Measurements from ENCODE around the gene EVA1C. TPM values are rescaled to one million over a fixed set of nuclear protein-coding genes. Genes with fewer than 3 reads are reported as not detected.
"Not testable (repeated sequence)": the region's sequence is repeated elsewhere in the genome, so short reads cannot be mapped to it uniquely, and the experiment has no call there.

EVA1C gene
- total and polyA plus RNA-seq, 9 donors = 1.3 to 2.9 (median 2.0) TPM

GRCh38 chr21:32423320-32424190 lies 11.0 kb downstream of the EVA1C start:
- 94% methylated on average over 3 of the region's 9 CpGs for WGBS (ENCODE audit: insufficient coverage)
- Histone ChIP-seq H3K27ac (ENCODE audit: low read length) (no peak overlapping the region), H3K4me3 (ENCODE audit: low read length) (no peak overlapping the region), H3K4me1 (ENCODE audit: control insufficient read depth, insufficient read depth, low read length) (no peaks in the 10 kb centered on the region), H3K9me3 (replicated peaks; ENCODE audit: control insufficient read depth, low read depth, low read length) (peaks cover 5% of the 10 kb centered on the region), H3K27me3 (ENCODE audit: control insufficient read depth, insufficient read depth, low read length) (no peaks in the 10 kb centered on the region), H3K36me3 (ENCODE audit: control insufficient read depth, insufficient read depth, low read length) (no peaks in the 10 kb centered on the region)
- DNase-seq = no peak

- WGBS (ENCODE audit: insufficient coverage) = no CpG with 5 or more reads among the region's 2 CpGs
- no peaks in the 10 kb centered on the region for H3K36me3 ChIP-seq (ENCODE audit: control insufficient read depth, insufficient read depth, low read length)
- DNase-seq = no peak
- H3K9me3 ChIP-seq (replicated peaks; ENCODE audit: control insufficient read depth, low read depth, low read length) = peaks cover 5% of the 10 kb centered on the region
- H3K4me3 ChIP-seq (ENCODE audit: low read length) = no peak overlapping the region
- H3K27ac ChIP-seq (ENCODE audit: low read length) = no peak overlapping the region
- no peaks in the 10 kb centered on the region for H3K4me1 ChIP-seq (ENCODE audit: control insufficient read depth, insufficient read depth, low read length)
- no peaks in the 10 kb centered on the region for H3K27me3 ChIP-seq (ENCODE audit: control insufficient read depth, insufficient read depth, low read length)
Observed at GRCh38 chr21:32424191-32424535, 11.7 kb downstream of the EVA1C start.

GRCh38 chr21:32424674-32425073 lies 12.2 kb downstream of the EVA1C start:
- no peaks in the 10 kb centered on the region for H3K36me3 ChIP-seq (ENCODE audit: control insufficient read depth, insufficient read depth, low read length)
- H3K27ac ChIP-seq (ENCODE audit: low read length) = no peak overlapping the region
- no peaks in the 10 kb centered on the region for H3K27me3 ChIP-seq (ENCODE audit: control insufficient read depth, insufficient read depth, low read length)
- no peak overlapping the region for H3K4me3 ChIP-seq (ENCODE audit: low read length)
- no peaks in the 10 kb centered on the region for H3K4me1 ChIP-seq (ENCODE audit: control insufficient read depth, insufficient read depth, low read length)
- WGBS (ENCODE audit: insufficient coverage) = 100% methylated on average over 2 of the region's 5 CpGs
- peaks cover 5% of the 10 kb centered on the region for H3K9me3 ChIP-seq (replicated peaks; ENCODE audit: control insufficient read depth, low read depth, low read length)
- DNase-seq = no peak

GRCh38 chr21:32425628-32426027 lies 13.1 kb downstream of the EVA1C start:
- WGBS (ENCODE audit: insufficient coverage) = 77% methylated on average over 4 of the region's 4 CpGs
- DNase-seq = no peak
- peaks cover 5% of the 10 kb centered on the region for H3K9me3 ChIP-seq (replicated peaks; ENCODE audit: control insufficient read depth, low read depth, low read length)
- no peaks in the 10 kb centered on the region for H3K4me1 ChIP-seq (ENCODE audit: control insufficient read depth, insufficient read depth, low read length)
- no peak overlapping the region for H3K27ac ChIP-seq (ENCODE audit: low read length)
- no peaks in the 10 kb centered on the region for H3K27me3 ChIP-seq (ENCODE audit: control insufficient read depth, insufficient read depth, low read length)
- no peak overlapping the region for H3K4me3 ChIP-seq (ENCODE audit: low read length)
- H3K36me3 ChIP-seq (ENCODE audit: control insufficient read depth, insufficient read depth, low read length) = no peaks in the 10 kb centered on the region

- no peaks in the 10 kb centered on the region for H3K4me1 ChIP-seq (ENCODE audit: control insufficient read depth, insufficient read depth, low read length)
- H3K36me3 ChIP-seq (ENCODE audit: control insufficient read depth, insufficient read depth, low read length) = no peaks in the 10 kb centered on the region
- WGBS (ENCODE audit: insufficient coverage) = no CpG with 5 or more reads among the region's 5 CpGs
- no peak for DNase-seq
- no peak overlapping the region for H3K4me3 ChIP-seq (ENCODE audit: low read length)
- H3K9me3 ChIP-seq (replicated peaks; ENCODE audit: control insufficient read depth, low read depth, low read length) = peaks cover 5% of the 10 kb centered on the region
- H3K27me3 ChIP-seq (ENCODE audit: control insufficient read depth, insufficient read depth, low read length) = no peaks in the 10 kb centered on the region
- H3K27ac ChIP-seq (ENCODE audit: low read length) = no peak overlapping the region
Observed at GRCh38 chr21:32426066-32426465, 13.6 kb downstream of the EVA1C start.

GRCh38 chr21:32426592-32427051 lies 14.1 kb downstream of the EVA1C start:
- Histone ChIP-seq H3K27ac (ENCODE audit: low read length) (no peak overlapping the region), H3K9me3 (replicated peaks; ENCODE audit: control insufficient read depth, low read depth, low read length) (peaks cover 5% of the 10 kb centered on the region), H3K4me3 (ENCODE audit: low read length) (no peak overlapping the region), H3K4me1 (ENCODE audit: control insufficient read depth, insufficient read depth, low read length) (no peaks in the 10 kb centered on the region), H3K36me3 (ENCODE audit: control insufficient read depth, insufficient read depth, low read length) (no peaks in the 10 kb centered on the region), H3K27me3 (ENCODE audit: control insufficient read depth, insufficient read depth, low read length) (no peaks in the 10 kb centered on the region)
- WGBS (ENCODE audit: insufficient coverage) = 51% methylated on average over 4 of the region's 6 CpGs
- no peak for DNase-seq

- no peaks in the 10 kb centered on the region for H3K36me3 ChIP-seq (ENCODE audit: control insufficient read depth, insufficient read depth, low read length)
- no peaks in the 10 kb centered on the region for H3K27me3 ChIP-seq (ENCODE audit: control insufficient read depth, insufficient read depth, low read length)
- WGBS (ENCODE audit: insufficient coverage) = 55% methylated on average over 3 of the region's 10 CpGs
- H3K4me1 ChIP-seq (ENCODE audit: control insufficient read depth, insufficient read depth, low read length) = no peaks in the 10 kb centered on the region
- H3K9me3 ChIP-seq (replicated peaks; ENCODE audit: control insufficient read depth, low read depth, low read length) = no peaks in the 10 kb centered on the region
- no peak overlapping the region for H3K4me3 ChIP-seq (ENCODE audit: low read length)
- H3K27ac ChIP-seq (ENCODE audit: low read length) = no peak overlapping the region
- no peak for DNase-seq
Observed at GRCh38 chr21:32427958-32428623, 15.6 kb downstream of the EVA1C start.

GRCh38 chr21:32432982-32433660 lies 20.6 kb downstream of the EVA1C start:
- 71% methylated on average over 3 of the region's 15 CpGs for WGBS (ENCODE audit: insufficient coverage)
- H3K27ac ChIP-seq (ENCODE audit: low read length); H3K27me3 ChIP-seq (ENCODE audit: control insufficient read depth, insufficient read depth, low read length); H3K4me1 ChIP-seq (ENCODE audit: control insufficient read depth, insufficient read depth, low read length); DNase-seq; H3K4me3 ChIP-seq (ENCODE audit: low read length); H3K9me3 ChIP-seq (replicated peaks; ENCODE audit: control insufficient read depth, low read depth, low read length); H3K36me3 ChIP-seq (ENCODE audit: control insufficient read depth, insufficient read depth, low read length): not testable (repeated sequence)

- H3K4me3 ChIP-seq (ENCODE audit: low read length) = no peak overlapping the region
- WGBS (ENCODE audit: insufficient coverage) = 59% methylated on average over 5 of the region's 12 CpGs
- no peaks in the 10 kb centered on the region for H3K4me1 ChIP-seq (ENCODE audit: control insufficient read depth, insufficient read depth, low read length)
- H3K36me3 ChIP-seq (ENCODE audit: control insufficient read depth, insufficient read depth, low read length) = no peaks in the 10 kb centered on the region
- H3K27me3 ChIP-seq (ENCODE audit: control insufficient read depth, insufficient read depth, low read length) = no peaks in the 10 kb centered on the region
- peak; percentile 15 for DNase-seq
- no peak overlapping the region for H3K27ac ChIP-seq (ENCODE audit: low read length)
- H3K9me3 ChIP-seq (replicated peaks; ENCODE audit: control insufficient read depth, low read depth, low read length) = no peaks in the 10 kb centered on the region
Observed at GRCh38 chr21:32437729-32438128, 25.2 kb downstream of the EVA1C start.
